ENCODE measurements around the gene PMCH. TPM values are rescaled to one million over a fixed set of nuclear protein-coding genes. Genes with fewer than 3 reads are reported as not detected.

The PMCH gene
- polyA plus RNA-seq, 2 of the 4 experiments (the other 2 are of a cell fraction): not detected

DNA sequence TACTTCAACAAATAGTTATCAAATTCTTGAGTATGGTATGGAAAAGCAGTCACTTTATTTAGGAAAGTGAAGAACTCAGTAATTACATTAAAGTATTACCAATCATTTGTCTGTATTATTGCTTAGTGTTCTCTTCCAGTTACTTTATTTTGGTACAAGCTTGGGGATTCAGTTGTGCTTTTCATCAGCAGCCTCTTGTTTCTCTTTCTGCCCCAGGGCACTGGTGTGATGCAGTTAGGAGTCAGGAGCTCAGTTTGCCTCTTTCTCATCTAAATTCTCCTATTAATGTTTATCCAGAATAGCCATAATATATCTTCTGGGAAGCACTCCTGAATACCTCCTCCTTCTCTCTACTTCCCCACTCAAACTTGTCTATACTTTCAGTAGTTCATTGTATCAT is 25.7 kb downstream of the PMCH start:
- peaks cover 11% of the 10 kb centered on the region; the same call in 2 of the 3 replicates for H3K4me1 ChIP-seq
- H3K27ac ChIP-seq: no peak overlapping the region
- no peak overlapping the region for H3K4me2 ChIP-seq
- ATAC-seq: no peak
- no peak for FAIRE-seq
- no peak for TF ChIP-seq HOXB5 (CRISPR knock-in tag; IDR thresholded peaks at IDR 0.05)
- TF ChIP-seq TP53 (CRISPR knock-in tag; IDR thresholded peaks at IDR 0.05): no peak
- TF ChIP-seq, protein P1, sequence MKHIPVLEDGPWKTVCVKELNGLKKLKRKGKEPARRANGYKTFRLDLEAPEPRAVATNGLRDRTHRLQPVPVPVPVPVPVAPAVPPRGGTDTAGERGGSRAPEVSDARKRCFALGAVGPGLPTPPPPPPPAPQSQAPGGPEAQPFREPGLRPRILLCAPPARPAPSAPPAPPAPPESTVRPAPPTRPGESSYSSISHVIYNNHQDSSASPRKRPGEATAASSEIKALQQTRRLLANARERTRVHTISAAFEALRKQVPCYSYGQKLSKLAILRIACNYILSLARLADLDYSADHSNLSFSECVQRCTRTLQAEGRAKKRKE (CRISPR knock-in tag; IDR thresholded peaks at IDR 0.05; ENCODE audit: low read depth): no peak
- TF ChIP-seq FOSL2 (IDR thresholded peaks at IDR 0.05): no peak
- TF ChIP-seq FOSL2 (CRISPR knock-in tag; IDR thresholded peaks at IDR 0.05): no peak
- no peak for TF ChIP-seq MAFK (IDR thresholded peaks at IDR 0.05; ENCODE audit: partially characterized antibody)
- TF ChIP-seq, protein P2, sequence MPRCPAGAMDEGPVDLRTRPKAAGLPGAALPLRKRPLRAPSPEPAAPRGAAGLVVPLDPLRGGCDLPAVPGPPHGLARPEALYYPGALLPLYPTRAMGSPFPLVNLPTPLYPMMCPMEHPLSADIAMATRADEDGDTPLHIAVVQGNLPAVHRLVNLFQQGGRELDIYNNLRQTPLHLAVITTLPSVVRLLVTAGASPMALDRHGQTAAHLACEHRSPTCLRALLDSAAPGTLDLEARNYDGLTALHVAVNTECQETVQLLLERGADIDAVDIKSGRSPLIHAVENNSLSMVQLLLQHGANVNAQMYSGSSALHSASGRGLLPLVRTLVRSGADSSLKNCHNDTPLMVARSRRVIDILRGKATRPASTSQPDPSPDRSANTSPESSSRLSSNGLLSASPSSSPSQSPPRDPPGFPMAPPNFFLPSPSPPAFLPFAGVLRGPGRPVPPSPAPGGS (IDR thresholded peaks at IDR 0.05): no peak
- no peak for TF ChIP-seq KDM5A (IDR thresholded peaks at IDR 0.05)
- TF ChIP-seq POLR2A (IDR thresholded peaks at IDR 0.05; ENCODE audit: low read length): no peak
- no peak for TF ChIP-seq JUN (IDR thresholded peaks at IDR 0.05)
- no peak for TF ChIP-seq CEBPB (IDR thresholded peaks at IDR 0.05)
- no peak for TF ChIP-seq NR3C1 (IDR thresholded peaks at IDR 0.05)
- TF ChIP-seq, protein P3, sequence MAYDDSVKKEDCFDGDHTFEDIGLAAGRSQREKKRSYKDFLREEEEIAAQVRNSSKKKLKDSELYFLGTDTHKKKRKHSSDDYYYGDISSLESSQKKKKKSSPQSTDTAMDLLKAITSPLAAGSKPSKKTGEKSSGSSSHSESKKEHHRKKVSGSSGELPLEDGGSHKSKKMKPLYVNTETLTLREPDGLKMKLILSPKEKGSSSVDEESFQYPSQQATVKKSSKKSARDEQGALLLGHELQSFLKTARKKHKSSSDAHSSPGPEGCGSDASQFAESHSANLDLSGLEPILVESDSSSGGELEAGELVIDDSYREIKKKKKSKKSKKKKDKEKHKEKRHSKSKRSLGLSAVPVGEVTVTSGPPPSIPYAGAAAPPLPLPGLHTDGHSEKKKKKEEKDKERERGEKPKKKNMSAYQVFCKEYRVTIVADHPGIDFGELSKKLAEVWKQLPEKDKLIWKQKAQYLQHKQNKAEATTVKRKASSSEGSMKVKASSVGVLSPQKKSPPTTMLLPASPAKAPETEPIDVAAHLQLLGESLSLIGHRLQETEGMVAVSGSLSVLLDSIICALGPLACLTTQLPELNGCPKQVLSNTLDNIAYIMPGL (CRISPR knock-in tag; IDR thresholded peaks at IDR 0.05; ENCODE audit: borderline replicate concordance): no peak
- TF ChIP-seq BHLHE40 (IDR thresholded peaks at IDR 0.05; ENCODE audit: low read depth, low read length): no peak
- no peak for TF ChIP-seq TFCP2L1 (CRISPR knock-in tag; IDR thresholded peaks at IDR 0.05)
- TF ChIP-seq CHD4 (IDR thresholded peaks at IDR 0.05; ENCODE audit: borderline replicate concordance): no peak
- ChIA-PET POLR2A (no interaction called here), CTCF (interaction anchor here (0.7 kb wide), 1 partner anchor 626 kb away, joined by 3 read pairs; no protein-coding TSS in a partner anchor)
- H3K9me3 ChIP-seq: no peaks in the 10 kb centered on the region
- no peak overlapping the region for H3K4me3 ChIP-seq
- no peak for DNase-seq (ENCODE audit: low read depth in 1 of 2, low spot score in 1 of 2)

DNA sequence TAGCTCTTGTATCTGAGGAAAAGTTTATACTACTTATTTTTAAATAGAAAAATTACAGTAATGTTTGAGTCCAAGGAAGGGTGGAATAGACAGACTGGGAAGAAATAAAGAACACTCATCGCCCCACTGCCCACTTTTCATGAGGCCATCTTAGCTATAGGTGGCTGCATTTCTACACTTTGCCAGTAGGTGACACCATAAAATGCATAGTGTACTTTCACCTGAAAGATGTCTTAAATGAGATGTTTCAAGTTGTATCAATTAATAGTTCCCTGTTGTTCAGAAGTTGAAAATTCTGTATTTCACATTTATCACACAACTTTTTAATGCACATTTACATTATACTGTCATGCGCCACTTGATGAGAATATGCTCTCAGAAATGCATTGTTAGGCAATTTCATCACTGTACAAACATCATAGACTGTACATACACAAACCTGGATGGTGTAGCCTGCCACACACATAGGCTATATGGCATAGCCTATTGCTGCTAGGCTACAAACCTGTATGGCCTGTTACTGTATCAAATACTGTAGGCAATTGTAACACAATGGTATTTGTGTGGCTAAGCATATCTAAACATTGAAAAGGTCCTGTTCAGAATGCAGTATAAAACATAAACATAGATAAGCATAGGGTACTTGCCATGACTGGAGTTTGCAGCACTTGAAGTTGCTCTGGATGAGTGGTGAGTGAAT is 27.6 kb downstream of the PMCH start:
- Histone ChIP-seq H3K9me3 (no peaks in the 10 kb centered on the region), H3K27ac (no peak overlapping the region), H3K4me3 (no peak overlapping the region), H3K4me2 (no peak overlapping the region), H3K4me1 (peaks cover 11% of the 10 kb centered on the region; the same call in 2 of the 3 replicates)
- DNase-seq (ENCODE audit: low read depth in 1 of 2, low spot score in 1 of 2): peak in 1 of 2 experiments; percentile 51
- POLR2A ChIA-PET: no interaction called here
- ATAC-seq: peak; percentile 68 to 84; a peak in 5 of 6 replicates
- CTCF ChIA-PET: interaction anchor here (0.7 to 2.7 kb wide), 17 partner anchors 8 to 649 kb away, joined by 3 to 17 read pairs (median 4); no protein-coding TSS in a partner anchor
- 95% methylated on average over 2 of the region's 2 CpGs for WGBS (ENCODE audit: missing lambda C conversion rate)
- peak; percentile 89 for FAIRE-seq
- TF ChIP-seq, protein P4, sequence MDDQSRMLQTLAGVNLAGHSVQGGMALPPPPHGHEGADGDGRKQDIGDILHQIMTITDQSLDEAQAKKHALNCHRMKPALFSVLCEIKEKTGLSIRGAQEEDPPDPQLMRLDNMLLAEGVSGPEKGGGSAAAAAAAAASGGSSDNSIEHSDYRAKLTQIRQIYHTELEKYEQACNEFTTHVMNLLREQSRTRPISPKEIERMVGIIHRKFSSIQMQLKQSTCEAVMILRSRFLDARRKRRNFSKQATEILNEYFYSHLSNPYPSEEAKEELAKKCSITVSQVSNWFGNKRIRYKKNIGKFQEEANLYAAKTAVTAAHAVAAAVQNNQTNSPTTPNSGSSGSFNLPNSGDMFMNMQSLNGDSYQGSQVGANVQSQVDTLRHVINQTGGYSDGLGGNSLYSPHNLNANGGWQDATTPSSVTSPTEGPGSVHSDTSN (IDR thresholded peaks at IDR 0.05): no peak
- TF ChIP-seq, protein P5, sequence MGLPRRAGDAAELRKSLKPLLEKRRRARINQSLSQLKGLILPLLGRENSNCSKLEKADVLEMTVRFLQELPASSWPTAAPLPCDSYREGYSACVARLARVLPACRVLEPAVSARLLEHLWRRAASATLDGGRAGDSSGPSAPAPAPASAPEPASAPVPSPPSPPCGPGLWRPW (IDR thresholded peaks at IDR 0.05): no peak
- peak; percentile 62 for TF ChIP-seq SMC3 (IDR thresholded peaks at IDR 0.05)
- TF ChIP-seq GATA3 (IDR thresholded peaks at IDR 0.05; ENCODE audit: borderline replicate concordance): no peak
- TF ChIP-seq, protein P6, sequence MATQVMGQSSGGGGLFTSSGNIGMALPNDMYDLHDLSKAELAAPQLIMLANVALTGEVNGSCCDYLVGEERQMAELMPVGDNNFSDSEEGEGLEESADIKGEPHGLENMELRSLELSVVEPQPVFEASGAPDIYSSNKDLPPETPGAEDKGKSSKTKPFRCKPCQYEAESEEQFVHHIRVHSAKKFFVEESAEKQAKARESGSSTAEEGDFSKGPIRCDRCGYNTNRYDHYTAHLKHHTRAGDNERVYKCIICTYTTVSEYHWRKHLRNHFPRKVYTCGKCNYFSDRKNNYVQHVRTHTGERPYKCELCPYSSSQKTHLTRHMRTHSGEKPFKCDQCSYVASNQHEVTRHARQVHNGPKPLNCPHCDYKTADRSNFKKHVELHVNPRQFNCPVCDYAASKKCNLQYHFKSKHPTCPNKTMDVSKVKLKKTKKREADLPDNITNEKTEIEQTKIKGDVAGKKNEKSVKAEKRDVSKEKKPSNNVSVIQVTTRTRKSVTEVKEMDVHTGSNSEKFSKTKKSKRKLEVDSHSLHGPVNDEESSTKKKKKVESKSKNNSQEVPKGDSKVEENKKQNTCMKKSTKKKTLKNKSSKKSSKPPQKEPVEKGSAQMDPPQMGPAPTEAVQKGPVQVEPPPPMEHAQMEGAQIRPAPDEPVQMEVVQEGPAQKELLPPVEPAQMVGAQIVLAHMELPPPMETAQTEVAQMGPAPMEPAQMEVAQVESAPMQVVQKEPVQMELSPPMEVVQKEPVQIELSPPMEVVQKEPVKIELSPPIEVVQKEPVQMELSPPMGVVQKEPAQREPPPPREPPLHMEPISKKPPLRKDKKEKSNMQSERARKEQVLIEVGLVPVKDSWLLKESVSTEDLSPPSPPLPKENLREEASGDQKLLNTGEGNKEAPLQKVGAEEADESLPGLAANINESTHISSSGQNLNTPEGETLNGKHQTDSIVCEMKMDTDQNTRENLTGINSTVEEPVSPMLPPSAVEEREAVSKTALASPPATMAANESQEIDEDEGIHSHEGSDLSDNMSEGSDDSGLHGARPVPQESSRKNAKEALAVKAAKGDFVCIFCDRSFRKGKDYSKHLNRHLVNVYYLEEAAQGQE (IDR thresholded peaks at IDR 0.05): no peak
- TF ChIP-seq, protein P3 (CRISPR knock-in tag; IDR thresholded peaks at IDR 0.05; ENCODE audit: borderline replicate concordance): no peak
- peak; percentile 67 to 71 for TF ChIP-seq RAD21 (conservative IDR thresholded peaks at IDR 0.05 in 1 of 2, IDR thresholded peaks at IDR 0.05 in 1 of 2)
- no peak for TF ChIP-seq ESRRA (IDR thresholded peaks at IDR 0.05; ENCODE audit: borderline replicate concordance, low read length)
- no peak for TF ChIP-seq EP300 (IDR thresholded peaks at IDR 0.05)
- TF ChIP-seq ZFP36 (IDR thresholded peaks at IDR 0.05; ENCODE audit: borderline replicate concordance, partially characterized antibody): no peak
- TF ChIP-seq, protein P7, sequence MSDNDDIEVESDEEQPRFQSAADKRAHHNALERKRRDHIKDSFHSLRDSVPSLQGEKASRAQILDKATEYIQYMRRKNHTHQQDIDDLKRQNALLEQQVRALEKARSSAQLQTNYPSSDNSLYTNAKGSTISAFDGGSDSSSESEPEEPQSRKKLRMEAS (IDR thresholded peaks at IDR 0.05): no peak
- TF ChIP-seq BHLHE40 (IDR thresholded peaks at IDR 0.05; ENCODE audit: low read depth, low read length): no peak

Measured in A549 (cell line).